ENCODE results near the gene GSTA3. TPM values are rescaled to one million over a fixed set of nuclear protein-coding genes. Genes with fewer than 3 reads are reported as not detected.

GSTA3 gene
- 0.69 TPM for total RNA-seq

DNA sequence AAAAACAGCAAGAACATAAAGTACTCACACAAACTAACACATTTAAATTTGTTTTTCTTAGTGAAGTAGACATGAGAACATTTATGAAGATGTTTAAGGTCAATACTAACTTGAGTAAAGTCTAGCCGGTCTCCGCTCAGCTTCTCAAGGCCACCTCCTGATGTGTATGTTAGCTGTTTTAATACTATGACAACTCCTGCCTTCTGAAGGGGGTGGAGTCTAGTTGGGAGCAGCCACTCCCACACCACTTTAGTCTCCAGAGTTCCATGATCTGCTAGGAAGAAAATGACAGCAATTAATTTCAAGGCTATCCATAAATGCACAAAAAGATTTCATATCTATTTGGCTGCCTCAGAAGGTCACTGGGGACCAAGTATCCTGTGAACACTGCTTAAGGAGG is at the start of gene GSTA3:
Gene GSTA3, minus strand, starts transcription at position 168 of the 400 bp plus-strand sequence. CDS start 3,864 bp downstream, outside the sequence.

Other genes with a start within 250 kb of the GSTA3 start
- 114 TPM for gene TMEM14A, start 238.6 kb downstream of the GSTA3 start, total RNA-seq
- not detected for gene GSTA2, start 146.2 kb downstream of the GSTA3 start, total RNA-seq
- gene GSTA1, start 105.9 kb downstream of the GSTA3 start, total RNA-seq = not detected
- not detected for gene GSTA5, start 68.9 kb downstream of the GSTA3 start, total RNA-seq
- 120 TPM for gene GSTA4, start 85.6 kb upstream of the GSTA3 start, total RNA-seq
- gene CILK1, start 152.1 kb upstream of the GSTA3 start, total RNA-seq = 19.8 TPM
- gene FBXO9, start 155.7 kb upstream of the GSTA3 start, total RNA-seq = 63.2 TPM
- not detected for gene GCM1, start 239.1 kb upstream of the GSTA3 start, total RNA-seq